SK-N-MC (cell line): ENCODE measurements around the gene GATA2.

ENCODE experiments used
- EZH2 ChIP-seq: fragments of 200-600 bp; sonication (generic); IDR thresholded peaks from one replicate; pipeline ENCODE4 v1.6.1; 2017; ENCODE audit warnings: antibody characterized with exemption
- POLR2AphosphoS5 ChIP-seq: IDR thresholded peaks from 2 replicates; pipeline ENCODE4 v1.6.1; 2012; ENCODE audit warnings: mild to moderate bottlenecking, low read depth, low read length, borderline replicate concordance

DNA sequence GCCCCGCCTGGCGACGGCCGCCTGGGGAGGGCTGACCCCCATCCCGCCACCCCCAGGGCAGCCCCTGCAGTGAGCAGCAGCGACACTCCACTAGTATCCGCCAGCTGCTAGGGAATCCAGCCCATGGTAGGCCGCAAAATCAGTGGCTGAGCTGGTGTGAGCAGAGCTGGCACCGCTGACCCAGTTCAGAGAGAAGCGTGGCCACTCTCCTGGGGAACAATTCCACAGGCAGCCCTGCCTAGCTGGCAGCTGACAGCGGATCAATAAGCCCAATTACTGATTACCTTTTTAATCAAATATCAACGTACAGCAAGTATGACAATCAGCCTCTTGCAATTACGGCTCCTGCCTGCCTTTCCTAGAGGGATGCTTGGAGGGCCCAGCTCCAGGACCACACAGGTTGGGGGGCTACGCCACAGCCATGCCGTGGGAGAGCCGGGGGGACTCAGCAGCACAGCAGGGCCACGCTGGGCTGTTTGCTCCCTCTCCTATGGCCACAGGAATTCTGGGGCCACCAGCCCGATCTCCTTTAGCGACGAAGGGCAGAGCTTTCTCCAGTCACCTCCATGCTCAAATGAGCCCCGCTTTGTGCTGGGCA is 40.2 kb downstream of the GATA2 start:
- TF ChIP-seq EZH2 (no peak), POLR2AphosphoS5 (no peak)
